NCI-H82 (cell line): ENCODE results near the gene DERA.
A peak's percentile ranks its signal among the peaks of the same experiment; 100 is the strongest.
"Not testable (repeated sequence)": the region's sequence is repeated elsewhere in the genome, so short reads cannot be mapped to it uniquely, and the experiment has no call there.

Experiments used
- DNase-seq: peaks from one replicate; lab custom pipeline; 2025; lab: John Stamatoyannopoulos, UW

DERA gene

DNA sequence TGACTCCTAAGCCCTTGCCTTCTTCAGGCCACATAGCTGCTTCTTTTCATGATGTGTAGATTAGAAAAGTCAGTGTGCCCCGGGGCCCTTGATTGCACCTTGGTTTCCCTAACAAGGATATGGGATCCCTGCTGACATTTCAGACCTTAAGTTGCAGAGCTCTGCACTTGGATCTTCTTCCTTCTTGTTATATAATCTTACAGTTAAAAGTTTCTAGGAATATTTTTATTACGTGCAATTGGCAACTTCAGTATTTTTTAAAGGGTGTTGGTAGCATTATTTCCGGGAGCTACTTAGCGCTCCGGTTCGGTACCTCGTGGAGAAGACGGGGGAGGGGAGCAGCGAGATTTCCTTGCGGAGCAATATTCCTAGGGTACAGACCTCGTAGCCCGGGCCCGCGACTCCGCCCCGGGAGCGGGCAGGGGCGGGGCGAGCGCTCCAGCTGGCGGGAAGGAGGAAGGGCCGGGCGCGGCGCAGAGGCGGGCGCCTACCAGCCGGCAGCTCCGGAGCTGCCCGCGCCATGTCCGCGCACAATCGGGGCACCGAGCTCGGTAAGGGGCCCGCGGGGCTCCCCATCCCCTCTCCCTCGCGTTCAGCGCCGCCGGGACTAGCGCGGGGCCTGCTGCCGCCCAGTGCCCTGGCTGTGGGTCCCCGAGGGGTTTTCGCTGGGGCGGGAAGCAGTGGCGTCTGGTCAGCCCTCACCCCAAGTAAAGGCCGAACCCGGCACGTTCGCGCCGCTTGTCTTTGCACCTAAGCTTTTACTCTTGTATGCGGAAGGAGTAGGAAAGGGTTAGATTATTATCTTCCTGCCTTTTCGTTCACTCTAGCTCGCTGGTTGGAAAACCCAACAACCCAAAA is at the start of gene DERA:
DERA (plus strand) TSS at position 469 of the 858 bp plus-strand sequence; CDS start at position 521, 52 bp downstream.
- DNase-seq, result peak; percentile 94

DNA sequence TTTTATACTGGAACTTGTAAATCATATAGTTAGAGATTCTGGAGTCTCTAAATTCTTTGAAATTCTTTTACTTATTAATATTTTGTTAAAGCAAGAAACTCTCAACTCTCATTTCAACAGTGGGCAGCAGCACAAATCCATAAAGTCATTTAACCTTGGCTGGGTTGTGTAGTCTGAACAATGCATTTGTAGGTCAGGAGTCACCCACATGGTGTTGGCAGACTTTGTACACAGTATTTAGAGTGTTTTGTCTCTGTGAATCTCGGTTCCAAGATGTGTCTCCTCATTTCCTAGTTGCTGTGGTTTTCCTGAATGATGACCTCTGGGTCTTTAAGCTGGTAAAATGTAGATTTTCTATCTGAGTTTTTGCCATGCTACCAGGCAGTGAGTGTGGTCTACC is 49.7 kb upstream of the DERA start:
- DNase-seq, result no peak

GRCh38 chr12:15862840-15863239 is 48.3 kb upstream of the DERA start:
- no peak for DNase-seq

DNA sequence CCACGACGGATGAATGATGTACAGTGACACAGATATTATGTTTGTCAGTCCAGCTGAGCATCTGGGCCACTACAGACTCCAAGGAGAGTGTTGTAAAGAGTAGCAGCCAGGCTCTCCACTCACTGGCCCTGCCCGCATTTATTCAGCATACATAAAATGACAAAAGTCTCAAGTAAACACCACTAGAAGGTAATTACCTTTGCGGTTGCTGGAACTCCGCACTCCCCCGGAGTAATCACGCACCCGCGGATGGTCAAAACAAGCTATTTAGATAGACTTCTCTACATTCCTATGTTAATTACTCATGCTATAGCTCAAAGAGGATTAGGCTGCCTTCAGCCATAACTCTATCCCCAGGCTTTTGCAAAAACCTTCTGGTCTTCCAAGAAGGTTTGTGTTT is 47.8 kb upstream of the DERA start:
- peak; percentile 38 for DNase-seq

DNA sequence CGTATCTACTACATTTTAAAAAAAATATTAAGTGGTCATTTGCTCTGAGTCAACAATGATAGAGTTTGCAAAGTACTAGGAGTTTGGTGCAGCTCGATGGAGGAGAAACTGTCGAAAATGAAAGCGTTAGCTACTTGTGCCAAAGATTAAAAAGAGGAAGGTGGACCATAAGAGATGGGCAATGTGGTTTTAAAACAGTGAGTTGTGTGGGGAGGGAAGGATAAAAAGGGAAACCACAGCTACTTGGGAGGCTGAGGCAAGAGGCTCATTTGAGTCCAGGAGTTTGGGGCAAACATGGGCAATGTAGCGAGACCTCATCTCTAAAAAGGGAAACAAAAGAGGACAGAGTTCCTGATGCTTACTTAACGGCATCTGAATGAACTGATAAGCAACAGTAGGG is 47.1 kb upstream of the DERA start:
- no peak for DNase-seq

GRCh38 chr12:15868186-15868585 is 42.9 kb upstream of the DERA start:
- no peak for DNase-seq

- no peak for DNase-seq
Measured at GRCh38 chr12:15873556-15873955, 37.6 kb upstream of the DERA start.

- DNase-seq, result not testable (repeated sequence)
Measured at GRCh38 chr12:15874556-15875145, 36.5 kb upstream of the DERA start.

DNA sequence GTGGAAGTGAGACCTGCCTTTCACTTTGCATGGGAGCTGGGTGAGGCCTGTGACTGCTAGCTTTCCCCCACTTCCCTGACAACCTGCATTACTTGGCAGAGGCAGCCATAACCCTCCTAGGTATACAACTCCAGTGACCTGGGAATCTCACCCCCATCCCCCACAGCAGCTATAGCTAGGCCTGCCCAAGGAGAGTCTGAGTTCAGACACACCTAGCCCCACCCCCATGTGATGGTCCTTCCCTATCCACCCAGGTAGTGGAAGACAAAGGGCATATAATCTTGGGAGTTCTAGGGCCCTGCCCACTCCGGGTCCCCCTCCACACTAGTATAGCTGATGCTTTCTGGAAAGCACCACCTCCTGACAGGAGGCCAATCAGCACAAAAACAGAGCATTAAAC is 35.3 kb upstream of the DERA start:
- DNase-seq, result no peak

- no peak for DNase-seq
Measured at GRCh38 chr12:15879413-15879812, 31.7 kb upstream of the DERA start.

DNA sequence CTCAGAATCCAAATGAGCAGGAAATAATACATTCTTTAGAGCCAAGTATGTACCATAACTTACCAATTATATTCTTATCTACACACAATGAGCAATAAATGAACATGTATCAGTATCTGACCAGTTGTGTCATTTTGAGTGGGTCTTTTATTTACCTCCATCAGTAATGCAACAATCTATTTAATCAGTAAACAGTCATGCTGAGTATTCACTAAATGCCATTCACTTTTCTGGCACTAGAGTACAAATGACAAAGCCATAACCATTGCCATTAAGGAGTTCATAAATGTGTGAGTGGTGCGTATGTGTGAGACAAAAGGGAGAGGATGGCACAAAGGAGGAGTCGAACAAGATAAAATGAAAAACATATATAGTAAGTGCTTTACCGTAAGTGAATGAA is 30.4 kb upstream of the DERA start:
- no peak for DNase-seq

DNA sequence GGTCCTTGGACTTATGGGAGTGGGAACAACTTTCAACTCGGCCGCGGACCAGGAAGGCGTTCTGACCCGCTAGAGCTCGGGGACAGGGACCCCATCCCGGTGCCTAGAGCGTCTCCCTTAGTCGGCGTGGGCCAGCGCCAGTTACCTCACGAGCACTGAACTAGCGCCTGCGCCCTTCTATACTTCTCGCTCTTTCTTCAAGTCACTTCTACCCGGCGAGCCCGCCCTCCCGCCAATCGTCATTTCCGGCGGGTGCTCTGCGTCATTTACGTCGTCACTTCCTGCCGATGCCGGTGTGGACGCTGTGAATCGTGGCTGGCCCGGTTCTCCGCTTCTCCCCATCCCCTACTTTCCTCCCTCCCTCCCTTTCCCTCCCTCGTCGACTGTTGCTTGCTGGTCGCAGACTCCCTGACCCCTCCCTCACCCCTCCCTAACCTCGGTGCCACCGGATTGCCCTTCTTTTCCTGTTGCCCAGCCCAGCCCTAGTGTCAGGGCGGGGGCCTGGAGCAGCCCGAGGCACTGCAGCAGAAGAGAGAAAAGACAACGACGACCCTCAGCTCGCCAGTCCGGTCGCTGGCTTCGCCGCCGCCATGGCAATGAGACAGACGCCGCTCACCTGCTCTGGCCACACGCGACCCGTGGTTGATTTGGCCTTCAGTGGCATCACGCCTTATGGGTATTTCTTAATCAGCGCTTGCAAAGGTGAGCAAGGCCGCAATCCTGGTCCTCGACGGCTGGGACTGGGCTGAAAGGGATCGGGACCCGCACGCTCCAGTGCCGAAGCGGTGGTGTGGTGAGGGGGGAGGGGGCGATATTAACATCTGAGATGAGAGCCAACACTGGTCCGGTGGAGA is 28.8 kb upstream of the DERA start, which contains the start of gene STRAP:
STRAP (plus strand) TSS at position 270 of the 854 bp plus-strand sequence; CDS start at position 591, 321 bp downstream.
- DNase-seq, result peak; percentile 99

- no peak for DNase-seq
Measured at GRCh38 chr12:15883536-15883935, 27.6 kb upstream of the DERA start.

DNA sequence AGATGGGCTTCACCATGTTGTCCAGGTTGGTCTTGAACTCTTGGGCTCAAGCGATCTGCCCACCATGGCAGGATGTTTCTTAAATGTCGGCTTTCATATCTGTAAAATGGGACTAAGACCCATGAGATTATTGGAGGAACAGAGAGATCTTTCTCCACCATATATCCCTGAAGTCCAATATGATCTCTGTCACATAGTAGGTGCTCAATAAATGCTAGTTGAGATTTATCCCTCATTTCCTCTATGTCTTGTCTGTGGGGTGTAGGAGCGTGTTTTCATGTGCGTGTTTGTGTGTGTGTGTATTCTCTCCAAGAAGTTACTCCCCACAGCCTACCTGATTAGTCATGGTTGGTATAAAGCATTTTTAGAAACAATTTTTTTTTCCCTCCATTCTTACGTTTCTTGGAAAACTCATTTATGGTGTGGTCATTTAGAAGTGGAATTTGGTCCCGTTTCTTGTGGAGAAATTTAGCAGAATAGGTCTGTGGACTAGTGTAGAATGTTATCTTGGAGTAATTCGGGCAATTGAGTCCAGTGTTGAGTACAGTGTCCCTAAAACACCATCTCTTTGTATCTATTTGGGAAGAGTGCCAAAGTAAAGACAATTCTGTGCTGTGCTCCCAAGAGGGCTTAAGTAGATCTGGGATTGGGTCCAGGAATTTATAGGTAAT is 24.6 kb upstream of the DERA start:
- peak; percentile 23 for DNase-seq

DNA sequence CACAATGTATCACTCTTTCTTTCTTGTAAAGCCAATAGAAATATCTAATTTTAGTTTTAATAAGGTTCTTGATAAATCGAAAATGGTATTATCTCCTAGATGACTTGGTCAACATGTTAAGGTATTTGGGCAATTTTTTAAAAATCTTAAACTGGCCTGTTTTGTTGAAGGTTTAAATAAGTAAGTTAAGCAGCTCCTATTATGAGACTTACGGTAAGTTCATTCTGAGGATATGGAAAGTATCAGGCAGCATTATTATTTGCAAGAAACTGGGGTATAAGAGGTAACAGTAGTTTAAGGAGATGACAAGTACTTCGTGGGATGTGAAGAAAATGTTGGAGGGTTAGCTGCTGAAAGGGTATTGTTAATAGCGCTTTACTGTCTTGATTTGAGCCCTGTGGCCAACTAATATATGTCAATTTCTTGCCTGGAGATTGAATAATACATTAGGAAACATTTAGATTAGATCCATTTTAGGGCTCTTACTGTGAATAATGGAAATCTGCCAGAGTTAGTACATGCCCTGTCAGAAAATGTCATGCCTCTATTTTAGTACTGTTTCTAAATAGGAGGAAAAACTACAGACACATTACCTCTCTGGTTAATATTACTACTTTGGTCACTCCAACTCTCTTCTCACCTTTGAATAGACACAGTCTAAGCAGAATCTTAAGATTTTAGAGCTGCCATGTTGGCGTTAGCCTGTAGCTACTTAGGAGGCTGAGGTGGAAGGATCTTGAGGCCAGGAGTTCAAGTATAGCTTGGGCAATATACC is 23.9 kb upstream of the DERA start:
- DNase-seq, result no peak

DNA sequence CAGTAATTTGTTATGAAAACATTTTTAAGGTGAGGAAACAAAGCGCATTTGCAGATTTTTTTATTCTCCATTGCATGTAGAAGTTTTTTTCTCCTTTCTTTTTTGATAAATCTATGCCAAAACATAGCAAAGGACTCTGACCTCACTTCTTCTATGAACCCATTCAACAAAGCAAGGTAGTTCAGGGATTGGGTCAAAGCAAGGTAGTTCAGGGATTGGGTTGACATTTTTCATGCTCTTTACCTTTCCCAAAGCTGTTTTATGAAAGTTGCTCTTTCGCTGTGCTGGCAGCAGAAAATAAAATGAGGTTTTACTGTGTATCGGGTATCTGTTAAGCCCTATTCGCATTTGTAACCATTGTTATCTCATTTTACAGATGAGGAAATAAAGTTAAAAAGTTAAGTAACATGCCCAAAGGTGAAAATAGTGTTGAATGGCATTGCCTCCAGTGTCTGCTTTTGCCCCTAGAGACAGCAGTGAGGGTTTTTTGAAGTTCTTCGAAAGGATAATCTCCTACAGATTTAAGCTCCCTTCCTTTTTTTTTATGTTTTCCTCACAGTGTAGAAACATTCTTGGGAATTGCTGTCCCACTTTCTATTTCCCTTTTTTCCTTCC is 18.4 kb upstream of the DERA start:
- no peak for DNase-seq

DNA sequence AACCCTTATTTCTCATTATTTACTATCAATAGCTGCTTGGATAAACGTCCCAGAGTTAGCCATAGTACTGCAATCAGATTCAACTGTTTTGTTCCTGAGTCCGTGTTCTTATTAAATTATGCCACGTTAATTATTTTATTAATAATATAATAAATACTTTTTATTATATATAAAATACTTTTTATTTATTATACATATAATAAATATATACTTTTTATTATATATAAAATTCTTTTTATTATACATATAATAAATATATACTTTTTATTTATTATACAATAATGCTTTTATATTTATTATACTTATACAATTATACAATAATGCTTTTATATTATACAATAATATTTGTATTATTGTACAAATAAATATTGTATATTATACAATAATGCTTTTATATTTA is 17.9 kb upstream of the DERA start:
- no peak for DNase-seq

- DNase-seq, result no peak
Measured at GRCh38 chr12:15896867-15897266, 14.3 kb upstream of the DERA start.

DNA sequence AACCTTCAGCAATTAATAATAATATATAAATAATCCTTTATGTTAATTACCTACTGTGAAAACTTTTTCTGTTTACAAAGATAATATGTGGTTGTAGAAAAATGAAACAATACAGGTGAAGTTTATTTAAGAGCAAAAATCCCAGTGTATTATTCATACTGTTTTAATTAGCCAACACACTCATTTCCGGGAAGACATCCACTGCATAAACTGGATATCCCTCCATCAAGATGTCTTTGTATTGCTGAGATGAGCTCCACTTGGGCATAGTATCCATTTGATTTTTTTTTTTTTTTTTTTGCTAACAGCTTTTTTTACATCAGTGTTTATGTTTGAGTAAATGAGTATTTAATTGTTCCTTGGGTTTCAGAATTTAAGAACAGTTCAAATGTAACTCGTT is 13.7 kb upstream of the DERA start:
- DNase-seq, result no peak

GRCh38 chr12:15899282-15899870 is 11.8 kb upstream of the DERA start:
- DNase-seq, result peak; percentile 67
